ENCODE measurements around the gene TAAR1. TPM values are rescaled to one million over a fixed set of nuclear protein-coding genes. Genes with fewer than 3 reads are reported as not detected.

The TAAR1 gene
- total and polyA plus RNA-seq, 10 of the 15 experiments (the other 5 are each of a cell fraction or from before 2014, with no cell fraction given) = not detected

DNA sequence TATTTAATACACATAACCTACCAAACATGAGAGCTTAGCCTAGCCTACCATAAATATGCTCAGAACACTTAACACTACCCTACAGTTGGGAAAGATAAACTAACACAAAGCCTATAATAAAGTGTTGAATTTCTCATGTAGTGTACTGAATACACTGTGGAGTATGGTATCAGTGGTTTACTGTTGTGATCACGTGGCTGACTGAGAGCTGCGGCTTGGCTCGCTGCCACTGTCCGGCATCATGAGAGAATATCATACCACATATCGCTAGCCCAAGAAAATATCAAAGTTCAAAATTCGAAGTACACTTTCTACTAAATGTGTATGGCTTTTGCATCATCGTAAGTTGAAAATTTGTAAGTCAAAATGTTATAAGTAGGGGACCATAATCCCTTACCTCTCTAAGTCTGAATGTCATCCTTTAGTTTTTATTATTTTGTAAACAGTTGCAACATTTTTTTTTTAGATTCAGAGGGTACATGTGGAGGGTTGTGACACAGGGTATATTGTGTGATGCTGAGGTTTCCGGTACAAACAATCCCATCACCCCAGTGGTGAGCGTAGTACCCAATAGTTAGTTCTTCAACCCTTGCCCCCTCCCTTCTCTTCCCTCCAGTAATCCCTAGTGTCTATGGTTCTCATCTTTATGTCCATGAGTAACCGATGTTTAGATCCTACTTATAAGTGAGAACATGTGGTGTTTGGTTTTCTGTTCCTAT lies 14.6 kb upstream of the TAAR1 start:
- no peaks in the 10 kb centered on the region for H3K9me3 ChIP-seq (replicated peaks; ENCODE audit: control insufficient read depth, insufficient read depth, low read length)
- no peak overlapping the region for H2AFZ ChIP-seq (ENCODE audit: control insufficient read depth, low read depth, low read length)
- H3K79me2 ChIP-seq (ENCODE audit: control insufficient read depth, insufficient read depth, low read length) = no peaks in the 10 kb centered on the region
- ChIA-PET RAD21 (ENCODE audit: unreplicated experiment) (interaction anchor here (1.6 kb wide), 1 partner anchor 89 kb away, joined by 3 read pairs; no protein-coding TSS in a partner anchor), POLR2A (interaction anchor here (0.6 kb wide), 1 partner anchor 99 kb away, joined by 3 read pairs; no protein-coding TSS in a partner anchor), CTCF (interaction anchor here (1.7 kb wide), 1 partner anchor 93 kb away, joined by 6 read pairs; no protein-coding TSS in a partner anchor), SMC1A (ENCODE audit: uncharacterized antibody, unreplicated experiment) (no interaction called here)
- BruUV-seq (replicated peaks) = no TSS peak
- H3K9ac ChIP-seq (ENCODE audit: control insufficient read depth, insufficient read depth, low read length) = no peak overlapping the region
- ATAC-seq = no peak
- H4K20me1 ChIP-seq (ENCODE audit: control insufficient read depth, insufficient read depth) = no peaks in the 10 kb centered on the region
- no peak for FAIRE-seq
- WGBS (ENCODE audit: insufficient coverage, insufficient replicate concordance, low lambda C conversion rate, missing lambda C conversion rate) = 72% methylated on average over 10 of the region's 10 CpGs
- H3K27ac ChIP-seq (ENCODE audit: control insufficient read depth, insufficient read depth) = no peak overlapping the region
- in situ Hi-C loops (cut with MboI) = loop anchor here (5.0 kb wide), 1 partner anchor 94 kb away; no protein-coding TSS in a partner anchor
- H3K27me3 ChIP-seq (replicated peaks in 1 of 2; ENCODE audit: control insufficient read depth in 2 of 2, insufficient read depth in 2 of 2, low read length in 1 of 2) = no peaks in the 10 kb centered on the region
- no peak for TF ChIP-seq ZNF592 (IDR thresholded peaks at IDR 0.05)
- TF ChIP-seq ETV6 (conservative IDR thresholded peaks at IDR 0.05 in 1 of 2, IDR thresholded peaks at IDR 0.05 in 1 of 2; ENCODE audit: borderline replicate concordance in 1 of 2, low read depth in 1 of 2) = no peak
- TF ChIP-seq POLR2AphosphoS5 (IDR thresholded peaks at IDR 0.05; ENCODE audit: low read length) = no peak
- no peak for TF ChIP-seq RB1 (IDR thresholded peaks at IDR 0.05; ENCODE audit: borderline replicate concordance)
- TF ChIP-seq HDAC2 (IDR thresholded peaks at IDR 0.05) = no peak
- TF ChIP-seq, protein P1, sequence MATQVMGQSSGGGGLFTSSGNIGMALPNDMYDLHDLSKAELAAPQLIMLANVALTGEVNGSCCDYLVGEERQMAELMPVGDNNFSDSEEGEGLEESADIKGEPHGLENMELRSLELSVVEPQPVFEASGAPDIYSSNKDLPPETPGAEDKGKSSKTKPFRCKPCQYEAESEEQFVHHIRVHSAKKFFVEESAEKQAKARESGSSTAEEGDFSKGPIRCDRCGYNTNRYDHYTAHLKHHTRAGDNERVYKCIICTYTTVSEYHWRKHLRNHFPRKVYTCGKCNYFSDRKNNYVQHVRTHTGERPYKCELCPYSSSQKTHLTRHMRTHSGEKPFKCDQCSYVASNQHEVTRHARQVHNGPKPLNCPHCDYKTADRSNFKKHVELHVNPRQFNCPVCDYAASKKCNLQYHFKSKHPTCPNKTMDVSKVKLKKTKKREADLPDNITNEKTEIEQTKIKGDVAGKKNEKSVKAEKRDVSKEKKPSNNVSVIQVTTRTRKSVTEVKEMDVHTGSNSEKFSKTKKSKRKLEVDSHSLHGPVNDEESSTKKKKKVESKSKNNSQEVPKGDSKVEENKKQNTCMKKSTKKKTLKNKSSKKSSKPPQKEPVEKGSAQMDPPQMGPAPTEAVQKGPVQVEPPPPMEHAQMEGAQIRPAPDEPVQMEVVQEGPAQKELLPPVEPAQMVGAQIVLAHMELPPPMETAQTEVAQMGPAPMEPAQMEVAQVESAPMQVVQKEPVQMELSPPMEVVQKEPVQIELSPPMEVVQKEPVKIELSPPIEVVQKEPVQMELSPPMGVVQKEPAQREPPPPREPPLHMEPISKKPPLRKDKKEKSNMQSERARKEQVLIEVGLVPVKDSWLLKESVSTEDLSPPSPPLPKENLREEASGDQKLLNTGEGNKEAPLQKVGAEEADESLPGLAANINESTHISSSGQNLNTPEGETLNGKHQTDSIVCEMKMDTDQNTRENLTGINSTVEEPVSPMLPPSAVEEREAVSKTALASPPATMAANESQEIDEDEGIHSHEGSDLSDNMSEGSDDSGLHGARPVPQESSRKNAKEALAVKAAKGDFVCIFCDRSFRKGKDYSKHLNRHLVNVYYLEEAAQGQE (IDR thresholded peaks at IDR 0.05; ENCODE audit: low read depth, low read length) = no peak
- TF ChIP-seq TCF7 (IDR thresholded peaks at IDR 0.05; ENCODE audit: borderline replicate concordance) = no peak
- no peak for TF ChIP-seq ELK1 (IDR thresholded peaks at IDR 0.05; ENCODE audit: low read depth, low read length)
- TF ChIP-seq SREBF2 (IDR thresholded peaks at IDR 0.05; ENCODE audit: low read length) = no peak
- TF ChIP-seq, protein P2, sequence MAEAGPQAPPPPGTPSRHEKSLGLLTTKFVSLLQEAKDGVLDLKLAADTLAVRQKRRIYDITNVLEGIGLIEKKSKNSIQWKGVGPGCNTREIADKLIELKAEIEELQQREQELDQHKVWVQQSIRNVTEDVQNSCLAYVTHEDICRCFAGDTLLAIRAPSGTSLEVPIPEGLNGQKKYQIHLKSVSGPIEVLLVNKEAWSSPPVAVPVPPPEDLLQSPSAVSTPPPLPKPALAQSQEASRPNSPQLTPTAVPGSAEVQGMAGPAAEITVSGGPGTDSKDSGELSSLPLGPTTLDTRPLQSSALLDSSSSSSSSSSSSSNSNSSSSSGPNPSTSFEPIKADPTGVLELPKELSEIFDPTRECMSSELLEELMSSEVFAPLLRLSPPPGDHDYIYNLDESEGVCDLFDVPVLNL (IDR thresholded peaks at IDR 0.05; ENCODE audit: low read depth, low read length) = no peak
- no peak for TF ChIP-seq BHLHE40 (IDR thresholded peaks at IDR 0.05; ENCODE audit: borderline replicate concordance in 1 of 2, low read depth in 2 of 2, low read length in 1 of 2)
- no peak for TF ChIP-seq TCF12 (IDR thresholded peaks at IDR 0.05; ENCODE audit: low read depth, low read length)
- TF ChIP-seq CBX3 (IDR thresholded peaks at IDR 0.05; ENCODE audit: borderline replicate concordance, low read depth) = no peak
- no peaks in the 10 kb centered on the region for H3K36me3 ChIP-seq (ENCODE audit: control insufficient read depth in 2 of 2, insufficient read depth in 2 of 2, low read length in 1 of 2)
- H3K4me2 ChIP-seq (ENCODE audit: control insufficient read depth, insufficient read depth) = no peak overlapping the region
- H3K4me3 ChIP-seq = no peak overlapping the region
- intact Hi-C loops (cut with micrococcal nuclease; ENCODE audit: unreplicated experiment) = loop anchor here (5.0 to 10.0 kb wide), 2 partner anchors 139 to 281 kb away; partner anchors contain the start of gene RPS12
- no peak for DNase-seq (ENCODE audit: low read depth, low spot score)
- no peaks in the 10 kb centered on the region for H3K4me1 ChIP-seq (ENCODE audit: control insufficient read depth, insufficient read depth, low read length)
